DMS 273 (cell line): ENCODE data around the gene OR10P1.
"Not testable (repeated sequence)": the region's sequence is repeated elsewhere in the genome, so short reads cannot be mapped to it uniquely, and the experiment has no call there.

Experiments used
- DNase-seq: peaks from one replicate; lab custom pipeline; 2025; ENCODE audit not compliant: unreplicated experiment; lab: John Stamatoyannopoulos, UW

OR10P1 gene

GRCh38 chr12:55636853-55637252, at the start of gene OR10P1:
Gene OR10P1, plus strand, starts transcription at chr12:55636892. Its CDS starts 0 bp downstream, at chr12:55636892.
- DNase-seq: no peak

GRCh38 chr12:55590152-55590551, 46.5 kb upstream of the OR10P1 start:
- not testable (repeated sequence) for DNase-seq

GRCh38 chr12:55607821-55608594, 28.7 kb upstream of the OR10P1 start:
- no peak for DNase-seq

GRCh38 chr12:55610598-55610997, 26.1 kb upstream of the OR10P1 start:
- no peak for DNase-seq

- DNase-seq: no peak
Observed at GRCh38 chr12:55612646-55613045, 24.0 kb upstream of the OR10P1 start.

- no peak for DNase-seq
Observed at GRCh38 chr12:55614764-55615163, 21.9 kb upstream of the OR10P1 start.

GRCh38 chr12:55619354-55620138, 17.1 kb upstream of the OR10P1 start:
- DNase-seq: peak; percentile 92

GRCh38 chr12:55624056-55624455, 12.6 kb upstream of the OR10P1 start:
- DNase-seq: no peak

- no peak for DNase-seq
Observed at GRCh38 chr12:55626154-55626553, 10.5 kb upstream of the OR10P1 start.

- no peak for DNase-seq
Observed at GRCh38 chr12:55629058-55629841, 7.4 kb upstream of the OR10P1 start.

GRCh38 chr12:55631056-55631455, 5.6 kb upstream of the OR10P1 start:
- no peak for DNase-seq

- DNase-seq: no peak
Observed at GRCh38 chr12:55631733-55632132, 5.0 kb upstream of the OR10P1 start.

GRCh38 chr12:55633151-55633550, 3.5 kb upstream of the OR10P1 start:
- no peak for DNase-seq

- DNase-seq: no peak
Observed at GRCh38 chr12:55636116-55636655, 506 bp upstream of the OR10P1 start.

- DNase-seq: no peak
Observed at GRCh38 chr12:55637467-55637866, 775 bp downstream of the OR10P1 start.

- DNase-seq: no peak
Observed at GRCh38 chr12:55641595-55641994, 4.9 kb downstream of the OR10P1 start.

- DNase-seq: no peak
Observed at GRCh38 chr12:55642267-55642666, 5.6 kb downstream of the OR10P1 start.

GRCh38 chr12:55642669-55643068, 6.0 kb downstream of the OR10P1 start:
- DNase-seq: no peak

- DNase-seq: no peak
Observed at GRCh38 chr12:55644591-55644990, 7.9 kb downstream of the OR10P1 start.

GRCh38 chr12:55647027-55647426, 10.3 kb downstream of the OR10P1 start:
- DNase-seq: no peak

- not testable (repeated sequence) for DNase-seq
Observed at GRCh38 chr12:55650620-55651298, 14.1 kb downstream of the OR10P1 start.
